ENCODE measurements around the gene PRPF6. TPM values are rescaled to one million over a fixed set of nuclear protein-coding genes. Genes with fewer than 3 reads are reported as not detected.

Gene PRPF6
- total and polyA plus RNA-seq, 2 of the 13 experiments (the other 11 are each of a cell fraction or from before 2014, with no cell fraction given) = 63.7 to 101 TPM

DNA sequence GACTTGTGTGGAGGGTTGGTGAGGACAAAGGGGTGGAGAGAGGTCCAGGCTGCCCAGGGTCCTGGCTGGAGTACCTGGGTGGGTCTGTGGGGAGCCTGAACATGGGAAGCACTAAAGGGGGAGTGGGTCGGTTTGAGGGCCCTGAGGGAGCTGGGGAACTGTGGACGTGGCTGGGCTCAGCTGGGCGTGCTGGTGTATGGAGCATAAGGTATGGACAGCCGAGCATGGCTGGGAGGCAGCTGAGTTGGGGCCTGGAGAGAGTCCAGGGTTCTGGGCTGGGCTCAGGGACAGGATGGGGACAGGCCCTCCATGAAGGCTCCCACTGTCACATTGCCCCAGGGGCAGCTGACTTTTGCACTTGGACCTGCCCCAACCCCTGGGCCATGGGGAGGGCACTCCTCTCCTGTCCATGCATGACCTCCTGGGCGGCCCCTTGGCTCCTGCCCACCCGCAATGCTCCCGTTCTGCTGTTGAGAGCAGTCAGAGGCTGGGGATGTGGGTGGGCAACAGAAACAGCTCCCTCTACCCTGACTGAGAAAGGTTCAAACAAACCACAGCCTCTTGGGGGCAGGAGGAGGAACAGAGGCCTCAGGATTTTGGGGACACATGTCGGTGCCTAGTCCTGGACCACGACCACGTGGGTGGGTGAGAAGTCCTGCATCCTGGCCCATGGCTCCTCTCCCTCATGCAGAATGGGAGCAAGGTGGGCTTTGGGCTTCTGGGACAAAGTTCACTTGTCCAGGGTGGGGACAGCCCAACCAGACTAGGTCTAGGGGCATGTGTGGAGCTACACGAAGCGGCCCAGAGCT, 59.5 kb downstream of the PRPF6 start (continued):
- TF ChIP-seq ZNF362 (CRISPR knock-in tag; IDR thresholded peaks at IDR 0.05; ENCODE audit: borderline replicate concordance) = no peak; the same call in 1 of the 2 replicates
- TF ChIP-seq, protein P1, sequence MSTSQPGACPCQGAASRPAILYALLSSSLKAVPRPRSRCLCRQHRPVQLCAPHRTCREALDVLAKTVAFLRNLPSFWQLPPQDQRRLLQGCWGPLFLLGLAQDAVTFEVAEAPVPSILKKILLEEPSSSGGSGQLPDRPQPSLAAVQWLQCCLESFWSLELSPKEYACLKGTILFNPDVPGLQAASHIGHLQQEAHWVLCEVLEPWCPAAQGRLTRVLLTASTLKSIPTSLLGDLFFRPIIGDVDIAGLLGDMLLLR (CRISPR knock-in tag; IDR thresholded peaks at IDR 0.05) = peak; percentile 59; the same call in 1 of the 2 replicates
- TF ChIP-seq ZKSCAN1 (IDR thresholded peaks at IDR 0.05; ENCODE audit: low read length) = no peak
- peak; percentile 71 for TF ChIP-seq SP5 (CRISPR knock-in tag; IDR thresholded peaks at IDR 0.05; ENCODE audit: borderline replicate concordance, low read depth)
- no peak for TF ChIP-seq FOXJ3 (CRISPR knock-in tag; IDR thresholded peaks at IDR 0.05; ENCODE audit: borderline replicate concordance)
- TF ChIP-seq, protein P2, sequence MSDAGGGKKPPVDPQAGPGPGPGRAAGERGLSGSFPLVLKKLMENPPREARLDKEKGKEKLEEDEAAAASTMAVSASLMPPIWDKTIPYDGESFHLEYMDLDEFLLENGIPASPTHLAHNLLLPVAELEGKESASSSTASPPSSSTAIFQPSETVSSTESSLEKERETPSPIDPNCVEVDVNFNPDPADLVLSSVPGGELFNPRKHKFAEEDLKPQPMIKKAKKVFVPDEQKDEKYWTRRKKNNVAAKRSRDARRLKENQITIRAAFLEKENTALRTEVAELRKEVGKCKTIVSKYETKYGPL (CRISPR knock-in tag; IDR thresholded peaks at IDR 0.05) = no peak
- peak; percentile 77; the same call in 1 of the 2 replicates for TF ChIP-seq ZBTB46 (CRISPR knock-in tag; IDR thresholded peaks at IDR 0.05; ENCODE audit: borderline replicate concordance)
- TF ChIP-seq ELF3 (CRISPR knock-in tag; IDR thresholded peaks at IDR 0.05) = no peak
- TF ChIP-seq ZBTB26 (CRISPR knock-in tag; IDR thresholded peaks at IDR 0.05; ENCODE audit: borderline replicate concordance) = no peak
- no peak for TF ChIP-seq SAFB2 (CRISPR knock-in tag; IDR thresholded peaks at IDR 0.05; ENCODE audit: borderline replicate concordance, low read depth)
- TF ChIP-seq GZF1 (CRISPR knock-in tag; IDR thresholded peaks at IDR 0.05) = no peak
- TF ChIP-seq TEAD2 (CRISPR knock-in tag; IDR thresholded peaks at IDR 0.05) = no peak
- TF ChIP-seq ZNF678 (CRISPR knock-in tag; IDR thresholded peaks at IDR 0.05) = no peak; the same call in 1 of the 2 replicates
- no peak for TF ChIP-seq PRDM15 (CRISPR knock-in tag; IDR thresholded peaks at IDR 0.05)
- TF ChIP-seq MATR3 (CRISPR knock-in tag; IDR thresholded peaks at IDR 0.05) = no peak
- no peak for TF ChIP-seq CENPX (CRISPR knock-in tag; IDR thresholded peaks at IDR 0.05)
- no peak for TF ChIP-seq U2AF2 (IDR thresholded peaks at IDR 0.05; ENCODE audit: low read depth, low read length)
- no peak for TF ChIP-seq GPN1 (CRISPR knock-in tag; IDR thresholded peaks at IDR 0.05; ENCODE audit: borderline replicate concordance)

All from HepG2 (cell line).